HG02970 (cell line): ENCODE data around the gene TUBD1.
"Not testable (repeated sequence)": the region's sequence is repeated elsewhere in the genome, so short reads cannot be mapped to it uniquely, and the experiment has no call there.

Experiments
- ATAC-seq: cut with Tn5 transposase; IDR thresholded peaks from one replicate; pipeline ENCODE4 v1.9.1; 2021; ENCODE audit warnings: mild to moderate bottlenecking, moderate library complexity, moderate number of reproducible peaks; ENCODE audit not compliant: unreplicated experiment, low FRiP score

TUBD1 gene

GRCh38 chr17:59877965-59878364, 14.8 kb downstream of the TUBD1 start:
- ATAC-seq = no peak

- no peak for ATAC-seq
Measured at GRCh38 chr17:59876107-59876506, 16.6 kb downstream of the TUBD1 start.

- ATAC-seq = no peak
Measured at GRCh38 chr17:59874376-59874775, 18.4 kb downstream of the TUBD1 start.

- not testable (repeated sequence) for ATAC-seq
Measured at GRCh38 chr17:59873414-59873813, 19.3 kb downstream of the TUBD1 start.

- ATAC-seq = no peak
Measured at GRCh38 chr17:59872351-59872750, 20.4 kb downstream of the TUBD1 start.

GRCh38 chr17:59870482-59870881, 22.3 kb downstream of the TUBD1 start:
- ATAC-seq = no peak

- ATAC-seq = no peak
Measured at GRCh38 chr17:59869941-59870218, 22.9 kb downstream of the TUBD1 start.

GRCh38 chr17:59863616-59864015, 29.1 kb downstream of the TUBD1 start:
- ATAC-seq = no peak

- ATAC-seq = no peak
Measured at GRCh38 chr17:59859444-59860025, 33.2 kb downstream of the TUBD1 start.

GRCh38 chr17:59858932-59859331, 33.8 kb downstream of the TUBD1 start:
- no peak for ATAC-seq

- ATAC-seq = no peak
Measured at GRCh38 chr17:59858167-59858816, 34.5 kb downstream of the TUBD1 start.

- ATAC-seq = no peak
Measured at GRCh38 chr17:59856859-59857794, 35.6 kb downstream of the TUBD1 start.

- ATAC-seq = not testable (repeated sequence)
Measured at GRCh38 chr17:59853919-59854729, 38.6 kb downstream of the TUBD1 start.

GRCh38 chr17:59853168-59853918, 39.4 kb downstream of the TUBD1 start:
- no peak for ATAC-seq

- ATAC-seq = not testable (repeated sequence)
Measured at GRCh38 chr17:59852847-59853167, 39.9 kb downstream of the TUBD1 start.

- no peak for ATAC-seq
Measured at GRCh38 chr17:59851439-59852375, 41.0 kb downstream of the TUBD1 start.

GRCh38 chr17:59850311-59850710, 42.4 kb downstream of the TUBD1 start:
- ATAC-seq = not testable (repeated sequence)

- ATAC-seq = no peak
Measured at GRCh38 chr17:59848778-59849177, 44.0 kb downstream of the TUBD1 start.

GRCh38 chr17:59848385-59848668, 44.4 kb downstream of the TUBD1 start:
- no peak for ATAC-seq
